ENCODE results near the gene CCDC157. TPM values are rescaled to one million over a fixed set of nuclear protein-coding genes. Genes with fewer than 3 reads are reported as not detected.
A peak's percentile ranks its signal among the peaks of the same experiment; 100 is the strongest.

CCDC157 gene
- total and polyA plus RNA-seq, 9 of the 15 experiments (the other 6 are each of a cell fraction or from before 2014, with no cell fraction given): 0.04 to 1.3 (median 0.68) TPM

DNA sequence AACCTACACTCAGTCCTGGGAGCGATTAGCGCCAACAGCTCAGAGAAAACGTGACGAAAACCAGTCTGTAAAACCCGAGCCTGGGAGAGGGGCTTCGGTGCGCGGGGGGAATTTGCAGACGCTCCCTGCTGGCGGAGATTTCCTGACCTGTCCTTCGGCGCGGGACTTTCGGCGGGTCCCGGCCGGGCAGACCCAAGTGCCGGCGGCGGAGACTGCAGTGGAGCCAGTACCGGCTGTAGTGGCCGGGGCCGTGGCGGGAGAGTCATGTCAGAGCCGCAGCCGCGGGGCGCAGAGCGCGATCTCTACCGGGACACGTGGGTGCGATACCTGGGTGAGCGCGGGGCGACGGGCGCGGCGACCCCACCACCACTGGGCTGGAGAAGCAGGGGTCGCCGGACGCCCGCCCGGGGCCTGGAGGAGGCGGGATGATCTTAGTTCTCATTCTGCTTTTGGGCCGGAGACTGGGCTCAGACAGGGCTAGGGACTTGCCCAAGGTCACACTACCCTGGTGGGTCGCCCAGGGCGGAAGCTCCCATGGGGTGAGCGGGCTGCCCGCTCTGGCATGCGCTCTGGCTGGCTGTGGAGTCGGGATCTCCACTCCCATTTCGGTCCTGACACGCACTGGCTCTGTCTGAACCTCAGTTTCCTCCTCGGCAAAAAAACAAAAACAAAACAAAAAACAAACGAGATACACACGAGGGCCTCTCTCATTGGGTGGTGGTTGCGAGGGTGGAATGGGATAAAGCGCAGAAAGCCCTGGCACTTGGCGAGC lies 69.0 kb downstream of the CCDC157 start, which contains the start of gene MTFP1 (continued):
- TF ChIP-seq, protein P1, sequence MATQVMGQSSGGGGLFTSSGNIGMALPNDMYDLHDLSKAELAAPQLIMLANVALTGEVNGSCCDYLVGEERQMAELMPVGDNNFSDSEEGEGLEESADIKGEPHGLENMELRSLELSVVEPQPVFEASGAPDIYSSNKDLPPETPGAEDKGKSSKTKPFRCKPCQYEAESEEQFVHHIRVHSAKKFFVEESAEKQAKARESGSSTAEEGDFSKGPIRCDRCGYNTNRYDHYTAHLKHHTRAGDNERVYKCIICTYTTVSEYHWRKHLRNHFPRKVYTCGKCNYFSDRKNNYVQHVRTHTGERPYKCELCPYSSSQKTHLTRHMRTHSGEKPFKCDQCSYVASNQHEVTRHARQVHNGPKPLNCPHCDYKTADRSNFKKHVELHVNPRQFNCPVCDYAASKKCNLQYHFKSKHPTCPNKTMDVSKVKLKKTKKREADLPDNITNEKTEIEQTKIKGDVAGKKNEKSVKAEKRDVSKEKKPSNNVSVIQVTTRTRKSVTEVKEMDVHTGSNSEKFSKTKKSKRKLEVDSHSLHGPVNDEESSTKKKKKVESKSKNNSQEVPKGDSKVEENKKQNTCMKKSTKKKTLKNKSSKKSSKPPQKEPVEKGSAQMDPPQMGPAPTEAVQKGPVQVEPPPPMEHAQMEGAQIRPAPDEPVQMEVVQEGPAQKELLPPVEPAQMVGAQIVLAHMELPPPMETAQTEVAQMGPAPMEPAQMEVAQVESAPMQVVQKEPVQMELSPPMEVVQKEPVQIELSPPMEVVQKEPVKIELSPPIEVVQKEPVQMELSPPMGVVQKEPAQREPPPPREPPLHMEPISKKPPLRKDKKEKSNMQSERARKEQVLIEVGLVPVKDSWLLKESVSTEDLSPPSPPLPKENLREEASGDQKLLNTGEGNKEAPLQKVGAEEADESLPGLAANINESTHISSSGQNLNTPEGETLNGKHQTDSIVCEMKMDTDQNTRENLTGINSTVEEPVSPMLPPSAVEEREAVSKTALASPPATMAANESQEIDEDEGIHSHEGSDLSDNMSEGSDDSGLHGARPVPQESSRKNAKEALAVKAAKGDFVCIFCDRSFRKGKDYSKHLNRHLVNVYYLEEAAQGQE (IDR thresholded peaks at IDR 0.05; ENCODE audit: borderline replicate concordance): no peak
- TF ChIP-seq, protein P1 (CRISPR knock-in tag; IDR thresholded peaks at IDR 0.05; ENCODE audit: low read depth): no peak
- TF ChIP-seq EP400 (IDR thresholded peaks at IDR 0.05) (peak; percentile 72; the same call in 1 of the 2 replicates), PHB2 (IDR thresholded peaks at IDR 0.05; ENCODE audit: low read depth) (no peak), ZNF140 (CRISPR knock-in tag; IDR thresholded peaks at IDR 0.05) (no peak), MXI1 (IDR thresholded peaks at IDR 0.05; ENCODE audit: low read depth, low read length) (no peak), GABPA (tag; conservative IDR thresholded peaks at IDR 0.05; ENCODE audit: low read depth) (no peak), ZC3H4 (CRISPR knock-in tag; IDR thresholded peaks at IDR 0.05; ENCODE audit: borderline replicate concordance) (peak; percentile 49; the same call in 1 of the 2 replicates), POLR2G (IDR thresholded peaks at IDR 0.05; ENCODE audit: low read depth, low read length) (peak; percentile 88), ZFP36 (IDR thresholded peaks at IDR 0.05; ENCODE audit: low read depth, low read length, partially characterized antibody) (peak; percentile 38), NCOA6 (IDR thresholded peaks at IDR 0.05) (no peak), HSF4 (CRISPR knock-in tag; IDR thresholded peaks at IDR 0.05; ENCODE audit: borderline replicate concordance) (no peak), NFE2L1 (tag; IDR thresholded peaks at IDR 0.05; ENCODE audit: borderline replicate concordance, low read depth) (no peak), MIER1 (IDR thresholded peaks at IDR 0.05; ENCODE audit: low read depth) (no peak), POLR2B (IDR thresholded peaks at IDR 0.05; ENCODE audit: low read depth, partially characterized antibody) (peak; percentile 28), TBP (optimal IDR thresholded peaks at IDR 0.05; ENCODE audit: low read depth, low read length) (peak; percentile 31)
- TF ChIP-seq, protein P2, sequence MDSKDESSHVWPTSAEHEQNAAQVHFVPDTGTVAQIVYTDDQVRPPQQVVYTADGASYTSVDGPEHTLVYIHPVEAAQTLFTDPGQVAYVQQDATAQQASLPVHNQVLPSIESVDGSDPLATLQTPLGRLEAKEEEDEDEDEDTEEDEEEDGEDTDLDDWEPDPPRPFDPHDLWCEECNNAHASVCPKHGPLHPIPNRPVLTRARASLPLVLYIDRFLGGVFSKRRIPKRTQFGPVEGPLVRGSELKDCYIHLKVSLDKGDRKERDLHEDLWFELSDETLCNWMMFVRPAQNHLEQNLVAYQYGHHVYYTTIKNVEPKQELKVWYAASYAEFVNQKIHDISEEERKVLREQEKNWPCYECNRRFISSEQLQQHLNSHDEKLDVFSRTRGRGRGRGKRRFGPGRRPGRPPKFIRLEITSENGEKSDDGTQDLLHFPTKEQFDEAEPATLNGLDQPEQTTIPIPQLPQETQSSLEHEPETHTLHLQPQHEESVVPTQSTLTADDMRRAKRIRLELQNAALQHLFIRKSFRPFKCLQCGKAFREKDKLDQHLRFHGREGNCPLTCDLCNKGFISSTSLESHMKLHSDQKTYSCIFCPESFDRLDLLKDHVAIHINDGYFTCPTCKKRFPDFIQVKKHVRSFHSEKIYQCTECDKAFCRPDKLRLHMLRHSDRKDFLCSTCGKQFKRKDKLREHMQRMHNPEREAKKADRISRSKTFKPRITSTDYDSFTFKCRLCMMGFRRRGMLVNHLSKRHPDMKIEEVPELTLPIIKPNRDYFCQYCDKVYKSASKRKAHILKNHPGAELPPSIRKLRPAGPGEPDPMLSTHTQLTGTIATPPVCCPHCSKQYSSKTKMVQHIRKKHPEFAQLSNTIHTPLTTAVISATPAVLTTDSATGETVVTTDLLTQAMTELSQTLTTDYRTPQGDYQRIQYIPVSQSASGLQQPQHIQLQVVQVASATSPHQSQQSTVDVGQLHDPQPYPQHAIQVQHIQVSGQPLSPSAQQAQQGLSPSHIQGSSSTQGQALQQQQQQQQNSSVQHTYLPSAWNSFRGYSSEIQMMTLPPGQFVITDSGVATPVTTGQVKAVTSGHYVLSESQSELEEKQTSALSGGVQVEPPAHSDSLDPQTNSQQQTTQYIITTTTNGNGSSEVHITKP (IDR thresholded peaks at IDR 0.05; ENCODE audit: partially characterized antibody): peak; percentile 6
